ENCODE data around the gene ARHGAP29.

Gene ARHGAP29

DNA sequence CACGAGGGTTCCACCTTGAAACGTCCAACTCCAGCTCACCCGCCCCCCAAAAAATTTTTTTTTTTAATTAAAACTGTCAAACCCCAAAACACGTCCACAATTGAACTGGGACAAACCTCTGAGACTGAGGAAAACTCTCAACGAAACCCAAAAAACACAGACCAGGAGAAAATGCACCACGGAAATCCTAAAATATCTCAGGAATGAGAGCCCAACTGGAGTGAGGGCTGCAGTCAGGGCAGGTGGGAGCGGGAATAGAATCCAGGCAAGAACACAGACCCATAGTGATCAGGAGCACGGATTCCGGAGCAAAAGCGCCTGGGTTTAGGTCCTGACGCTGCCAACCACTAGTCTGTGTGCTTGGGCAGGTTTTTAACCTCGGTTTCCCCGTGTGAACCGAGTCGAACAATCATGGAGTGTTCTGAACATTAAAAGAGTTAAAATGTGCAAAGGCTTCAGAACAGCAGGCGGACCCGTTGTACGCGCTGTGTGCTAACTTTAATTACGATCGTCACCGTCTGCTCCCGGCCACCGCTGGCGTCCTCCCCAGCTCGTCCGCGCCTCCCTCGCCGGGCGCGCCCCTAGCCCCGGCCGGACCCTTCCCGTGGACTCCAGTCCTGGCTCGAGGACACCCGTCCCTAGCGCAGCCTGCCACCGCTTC is 624 bp downstream of the ARHGAP29 start:
- DNase-seq (ENCODE audit: low read depth in 2 of 2, low spot score in 1 of 2), result no peak

DNA sequence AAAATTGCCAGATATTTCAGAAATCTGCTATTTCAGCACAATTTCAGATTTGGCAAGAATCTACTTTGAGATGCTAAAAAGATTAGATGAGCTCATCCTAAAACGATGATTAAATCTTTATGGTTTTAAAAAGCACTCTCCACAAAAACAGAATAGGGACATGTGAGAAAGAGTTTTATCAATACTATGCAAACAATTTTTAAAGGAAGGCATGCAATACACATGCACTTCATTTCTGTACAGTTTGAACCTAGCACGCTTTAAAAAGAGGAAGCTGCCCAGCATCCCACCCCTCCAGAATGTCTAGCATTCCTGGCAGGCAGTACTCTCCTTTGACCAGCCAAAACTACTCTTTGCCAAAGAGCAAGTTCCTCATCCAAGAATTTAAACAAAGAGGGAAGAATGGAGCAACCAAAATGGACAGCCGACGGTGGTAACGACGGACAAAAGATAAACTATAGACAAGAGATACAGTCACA is 1.3 kb downstream of the ARHGAP29 start:
- DNase-seq (ENCODE audit: low read depth in 2 of 2, low spot score in 1 of 2), result no peak

- no peak for DNase-seq (ENCODE audit: low read depth in 2 of 2, low spot score in 1 of 2)
Observed at GRCh38 chr1:94235189-94236012, 2.0 kb downstream of the ARHGAP29 start.

DNA sequence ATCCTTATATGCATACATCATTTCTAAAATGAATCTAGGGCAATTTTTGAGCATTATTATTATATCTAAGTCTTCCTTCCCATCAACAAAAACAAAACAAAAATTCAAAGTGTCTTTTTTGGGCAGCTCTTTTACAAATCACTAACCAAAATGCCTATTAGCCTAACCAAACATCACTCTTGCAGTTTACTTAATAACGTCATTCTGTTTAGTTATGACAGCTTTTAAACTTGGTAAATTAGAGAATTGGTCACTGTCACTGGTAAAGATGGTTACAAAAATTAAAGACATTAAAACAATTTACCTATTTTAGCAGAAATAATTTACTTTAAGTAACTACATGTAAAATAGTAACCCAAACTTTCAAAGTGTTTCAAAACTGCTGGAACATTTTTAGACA is 2.8 kb downstream of the ARHGAP29 start:
- no peak for DNase-seq (ENCODE audit: low read depth in 2 of 2, low spot score in 1 of 2)

DNA sequence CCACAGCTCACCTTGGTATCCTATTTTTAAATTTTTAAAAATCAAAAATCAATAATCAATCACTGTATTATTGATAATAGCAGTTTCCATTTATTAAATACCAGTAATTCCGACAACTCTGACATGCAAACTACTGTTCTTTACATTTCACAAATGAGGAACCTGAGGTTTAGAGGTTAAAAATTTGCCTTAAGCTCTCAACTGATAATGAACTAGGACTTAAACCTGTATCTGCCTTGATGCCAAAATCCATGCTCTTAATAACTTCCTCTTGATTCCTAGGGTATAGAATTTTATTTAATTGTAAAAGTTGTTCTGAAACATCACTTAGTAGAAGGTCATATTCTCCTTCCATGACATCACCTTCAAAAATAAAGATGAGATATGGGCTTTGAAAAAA is 5.6 kb downstream of the ARHGAP29 start:
- no peak for DNase-seq (ENCODE audit: low read depth in 2 of 2, low spot score in 1 of 2)

- DNase-seq (ENCODE audit: low read depth in 2 of 2, low spot score in 1 of 2), result no peak
Observed at GRCh38 chr1:94230920-94231319, 6.5 kb downstream of the ARHGAP29 start.

- DNase-seq (ENCODE audit: low read depth in 2 of 2, low spot score in 1 of 2), result no peak
Observed at GRCh38 chr1:94228640-94229375, 8.6 kb downstream of the ARHGAP29 start.

- no peak for DNase-seq (ENCODE audit: low read depth in 2 of 2, low spot score in 1 of 2)
Observed at GRCh38 chr1:94227624-94228023, 9.8 kb downstream of the ARHGAP29 start.

GRCh38 chr1:94225845-94226244 is 11.5 kb downstream of the ARHGAP29 start:
- DNase-seq (ENCODE audit: low read depth in 2 of 2, low spot score in 1 of 2), result no peak

DNA sequence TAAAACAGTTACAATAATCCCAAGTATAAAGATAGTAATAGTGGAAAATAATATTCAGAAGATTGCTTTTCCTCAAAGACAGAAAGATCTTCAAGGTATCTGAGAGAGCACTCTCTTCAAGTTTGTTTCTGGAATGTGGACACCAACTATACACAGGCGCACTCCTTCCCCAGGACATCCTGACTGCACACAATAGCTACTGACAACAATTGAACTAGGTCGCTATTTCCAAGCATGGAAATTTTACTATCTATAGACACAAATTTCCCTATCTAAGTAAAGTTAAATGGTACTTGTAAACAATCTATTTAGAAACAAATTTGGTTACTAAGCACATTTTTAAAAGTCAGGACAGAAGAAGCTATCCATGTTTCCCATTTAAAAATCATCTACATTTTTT is 19.1 kb downstream of the ARHGAP29 start:
- DNase-seq (ENCODE audit: low read depth in 2 of 2, low spot score in 1 of 2), result no peak

- no peak for DNase-seq (ENCODE audit: low read depth in 2 of 2, low spot score in 1 of 2)
Observed at GRCh38 chr1:94215955-94216354, 21.4 kb downstream of the ARHGAP29 start.

- no peak for DNase-seq (ENCODE audit: low read depth in 2 of 2, low spot score in 1 of 2)
Observed at GRCh38 chr1:94209982-94210381, 27.4 kb downstream of the ARHGAP29 start.

- no peak for DNase-seq (ENCODE audit: low read depth in 2 of 2, low spot score in 1 of 2)
Observed at GRCh38 chr1:94209425-94209824, 28.0 kb downstream of the ARHGAP29 start.

DNA sequence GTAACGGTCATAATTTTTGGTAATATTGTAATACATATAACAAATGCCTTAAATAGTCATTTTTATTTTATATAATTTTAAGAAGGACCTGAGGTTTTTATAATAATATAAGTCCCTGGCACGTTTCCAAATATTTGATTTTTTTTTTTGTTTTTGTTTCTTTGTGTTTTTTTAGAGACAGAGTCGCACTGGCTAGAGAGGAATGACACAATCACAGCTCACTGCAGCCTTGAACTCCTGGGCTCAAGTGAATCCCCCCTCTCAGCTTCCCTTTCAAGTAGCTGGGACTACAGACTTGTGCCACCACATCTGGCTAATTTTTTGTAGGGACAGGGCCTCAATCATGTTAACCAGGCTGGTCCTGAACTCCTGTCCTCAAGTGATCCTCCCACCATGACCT is 29.7 kb downstream of the ARHGAP29 start:
- no peak for DNase-seq (ENCODE audit: low read depth in 2 of 2, low spot score in 1 of 2)

DNA sequence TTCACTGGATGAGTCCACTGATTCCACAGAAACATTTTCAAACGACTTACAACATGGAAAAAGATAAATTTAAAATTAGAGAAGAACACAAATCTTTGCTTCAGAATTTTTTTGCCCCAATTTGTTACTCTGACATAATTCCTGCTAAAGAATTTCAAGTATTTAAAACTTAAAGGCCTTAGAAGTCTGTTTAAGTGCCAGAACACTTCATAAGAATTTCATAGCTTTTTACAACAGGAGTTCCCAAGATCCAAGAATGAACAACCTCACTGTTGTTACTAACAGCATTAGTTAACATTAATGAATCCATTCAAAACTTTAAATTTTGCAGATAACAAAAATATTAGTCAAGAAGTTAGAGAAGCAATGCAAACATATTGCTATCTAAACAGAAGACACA is 31.7 kb downstream of the ARHGAP29 start:
- DNase-seq (ENCODE audit: low read depth in 2 of 2, low spot score in 1 of 2), result no peak

DNA sequence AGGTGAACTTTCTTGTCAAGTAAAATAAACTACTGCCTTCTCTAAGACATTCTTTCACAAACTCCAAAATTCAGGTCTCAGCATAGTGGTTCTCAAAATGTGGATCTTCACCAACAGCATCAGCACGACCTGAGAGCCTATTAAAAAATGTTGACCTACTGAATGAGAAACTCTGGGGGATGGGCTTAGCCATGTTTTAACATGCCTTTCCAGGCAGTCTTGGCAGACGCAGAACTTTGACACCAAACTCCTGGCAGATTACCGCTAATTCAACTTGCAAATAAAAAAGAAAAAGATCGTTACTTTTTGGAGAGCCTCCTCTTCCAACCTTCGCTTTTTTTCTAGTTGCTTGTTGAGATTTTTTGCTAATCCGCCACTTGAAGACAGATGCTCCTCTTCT is 35.1 kb downstream of the ARHGAP29 start:
- no peak for DNase-seq (ENCODE audit: low read depth in 2 of 2, low spot score in 1 of 2)

GRCh38 chr1:94199398-94199797 is 38.0 kb downstream of the ARHGAP29 start:
- no peak for DNase-seq (ENCODE audit: low read depth in 2 of 2, low spot score in 1 of 2)

DNA sequence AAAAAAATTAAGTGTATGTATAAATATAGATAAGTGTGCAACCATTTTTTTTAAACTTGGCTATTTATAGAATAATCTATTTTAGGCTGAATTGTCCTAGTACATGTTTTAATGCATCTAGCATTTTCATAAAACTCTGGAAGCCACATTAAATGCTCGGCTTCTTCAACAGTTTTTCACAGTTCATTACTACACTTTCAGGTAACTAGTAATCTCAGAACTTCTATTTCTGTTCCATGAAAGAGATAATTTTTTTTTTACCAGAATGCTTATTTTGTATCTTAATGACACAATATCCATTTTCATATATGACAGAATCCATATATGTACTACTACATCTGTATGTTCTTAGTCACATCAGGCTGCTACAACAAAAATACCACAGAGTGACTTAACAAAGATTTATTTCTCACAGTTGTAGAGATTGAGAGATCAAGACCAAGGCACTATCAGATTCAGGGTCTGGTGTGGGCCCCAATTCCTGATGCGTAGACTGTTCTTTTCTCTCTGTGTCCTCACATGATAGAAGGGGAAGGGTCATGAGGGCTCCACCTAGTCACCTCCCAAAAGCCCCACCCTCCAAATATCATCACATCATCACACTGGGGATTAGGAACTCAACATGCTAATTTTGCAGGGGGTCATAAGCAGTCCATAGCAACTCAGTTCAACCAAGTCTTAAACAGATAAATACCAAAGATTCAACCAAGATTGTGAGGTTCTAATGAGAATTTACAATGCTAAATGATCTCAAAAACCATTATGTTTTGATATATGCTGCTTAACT is 43.1 kb downstream of the ARHGAP29 start:
- no peak for DNase-seq (ENCODE audit: low read depth in 2 of 2, low spot score in 1 of 2)

- DNase-seq (ENCODE audit: low read depth in 2 of 2, low spot score in 1 of 2), result no peak
Observed at GRCh38 chr1:94193128-94193527, 44.3 kb downstream of the ARHGAP29 start.

DNA sequence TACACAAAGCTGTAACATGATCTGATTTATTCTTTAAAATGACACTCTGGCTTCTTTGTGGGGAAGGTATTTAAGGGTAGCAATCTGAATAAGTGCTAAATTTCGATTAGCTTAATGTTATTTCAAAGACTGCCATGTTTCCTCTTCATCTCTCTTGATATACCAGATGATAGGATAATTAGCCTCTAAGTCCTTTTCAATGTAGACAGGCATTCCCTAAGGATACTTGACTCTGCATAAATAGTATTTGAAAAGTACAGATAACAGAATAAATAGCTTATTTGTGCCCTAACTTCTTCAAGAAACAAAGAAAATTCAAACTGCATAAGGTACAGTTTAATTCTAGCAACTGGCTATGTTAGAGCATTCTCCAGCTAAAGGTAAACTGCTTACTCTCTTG is 46.2 kb downstream of the ARHGAP29 start:
- DNase-seq (ENCODE audit: low read depth in 2 of 2, low spot score in 1 of 2), result no peak

DNA sequence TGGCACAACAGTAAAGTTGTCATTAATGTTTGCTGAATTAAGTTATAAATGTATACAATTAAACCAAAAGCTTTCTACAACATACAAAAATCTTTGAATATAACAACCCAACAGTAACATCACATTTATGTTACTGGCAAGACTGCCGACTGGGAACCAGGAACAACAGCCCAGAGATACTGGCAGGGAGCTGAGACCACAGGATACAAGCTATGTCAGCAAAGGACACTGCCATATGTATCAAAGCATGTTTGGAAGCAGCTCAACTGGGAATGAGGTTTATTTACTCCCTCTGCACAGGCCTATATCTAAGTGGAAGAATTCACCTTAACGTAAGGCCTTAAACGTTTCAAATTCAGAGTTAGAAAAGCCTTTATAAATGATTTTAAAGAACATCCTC is 50.4 kb downstream of the ARHGAP29 start:
- no peak for DNase-seq (ENCODE audit: low read depth in 2 of 2, low spot score in 1 of 2)
